ENCODE data around the gene FAR2.

- TF ChIP-seq POLR2A (IDR thresholded peaks at IDR 0.05) (no peak), POLR2AphosphoS5 (IDR thresholded peaks at IDR 0.05) (no peak)
Measured at GRCh38 chr12:29103539-29103974, 45.5 kb upstream of the FAR2 start.
